PC-9 (cell line): ENCODE measurements around the gene GNG7.

Experiments
- EZH2 ChIP-seq: fragments of 200-600 bp; sonication (generic); IDR thresholded peaks from 2 replicates; pipeline ENCODE4 v1.8.0; 2017; ENCODE audit warnings: antibody characterized with exemption, low read depth
- TF ChIP-seq, protein P1 (sequence below): fragments of 200-600 bp; sonication (generic); conservative IDR thresholded peaks from 2 replicates; pipeline ENCODE4 v1.6.1; 2017; ENCODE audit warnings: mixed run types, antibody characterized with exemption, mild to moderate bottlenecking, moderate library complexity

DNA sequence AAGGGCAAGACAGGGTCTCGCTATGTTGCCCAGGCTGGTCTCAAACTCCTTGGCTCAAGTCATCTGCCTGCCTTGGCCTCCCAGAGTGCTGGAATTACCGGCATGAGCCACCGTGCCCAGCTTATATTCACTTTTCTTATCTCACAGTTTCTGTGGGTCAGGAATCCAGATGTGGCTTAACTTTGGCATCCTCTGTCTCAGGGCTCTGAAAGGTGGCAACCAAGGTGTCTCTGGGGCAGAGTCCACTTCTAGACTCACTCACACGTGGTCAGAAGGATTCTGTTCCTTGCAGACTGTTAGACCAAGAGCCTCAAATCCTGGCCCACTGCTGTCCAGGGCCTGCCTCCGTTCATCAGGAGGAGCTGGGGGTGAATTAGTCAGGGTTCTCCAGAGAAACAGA, 238.1 kb downstream of the GNG7 start:
- TF ChIP-seq, protein P1, sequence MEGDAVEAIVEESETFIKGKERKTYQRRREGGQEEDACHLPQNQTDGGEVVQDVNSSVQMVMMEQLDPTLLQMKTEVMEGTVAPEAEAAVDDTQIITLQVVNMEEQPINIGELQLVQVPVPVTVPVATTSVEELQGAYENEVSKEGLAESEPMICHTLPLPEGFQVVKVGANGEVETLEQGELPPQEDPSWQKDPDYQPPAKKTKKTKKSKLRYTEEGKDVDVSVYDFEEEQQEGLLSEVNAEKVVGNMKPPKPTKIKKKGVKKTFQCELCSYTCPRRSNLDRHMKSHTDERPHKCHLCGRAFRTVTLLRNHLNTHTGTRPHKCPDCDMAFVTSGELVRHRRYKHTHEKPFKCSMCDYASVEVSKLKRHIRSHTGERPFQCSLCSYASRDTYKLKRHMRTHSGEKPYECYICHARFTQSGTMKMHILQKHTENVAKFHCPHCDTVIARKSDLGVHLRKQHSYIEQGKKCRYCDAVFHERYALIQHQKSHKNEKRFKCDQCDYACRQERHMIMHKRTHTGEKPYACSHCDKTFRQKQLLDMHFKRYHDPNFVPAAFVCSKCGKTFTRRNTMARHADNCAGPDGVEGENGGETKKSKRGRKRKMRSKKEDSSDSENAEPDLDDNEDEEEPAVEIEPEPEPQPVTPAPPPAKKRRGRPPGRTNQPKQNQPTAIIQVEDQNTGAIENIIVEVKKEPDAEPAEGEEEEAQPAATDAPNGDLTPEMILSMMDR, result no peak
- no peak for TF ChIP-seq EZH2
